KBM-7 (cell line): Measurements from ENCODE around the gene CD93.
A peak's percentile ranks its signal among the peaks of the same experiment; 100 is the strongest.

Experiments
- DNase-seq: peaks from one replicate; pipeline ENCODE4 v3.0.0-alpha.2; 2015
- in situ Hi-C: fragments of 300-500 bp; cut with MboI; formaldehyde crosslinking; loops from 2 replicates; pipeline ENCODE4 v1.14.3; 2020; ENCODE audit warnings: low sequenced_read_pairs, low pct_unique_long_range_greater_than_20kb, mixed read lengths

Gene CD93, protein sequence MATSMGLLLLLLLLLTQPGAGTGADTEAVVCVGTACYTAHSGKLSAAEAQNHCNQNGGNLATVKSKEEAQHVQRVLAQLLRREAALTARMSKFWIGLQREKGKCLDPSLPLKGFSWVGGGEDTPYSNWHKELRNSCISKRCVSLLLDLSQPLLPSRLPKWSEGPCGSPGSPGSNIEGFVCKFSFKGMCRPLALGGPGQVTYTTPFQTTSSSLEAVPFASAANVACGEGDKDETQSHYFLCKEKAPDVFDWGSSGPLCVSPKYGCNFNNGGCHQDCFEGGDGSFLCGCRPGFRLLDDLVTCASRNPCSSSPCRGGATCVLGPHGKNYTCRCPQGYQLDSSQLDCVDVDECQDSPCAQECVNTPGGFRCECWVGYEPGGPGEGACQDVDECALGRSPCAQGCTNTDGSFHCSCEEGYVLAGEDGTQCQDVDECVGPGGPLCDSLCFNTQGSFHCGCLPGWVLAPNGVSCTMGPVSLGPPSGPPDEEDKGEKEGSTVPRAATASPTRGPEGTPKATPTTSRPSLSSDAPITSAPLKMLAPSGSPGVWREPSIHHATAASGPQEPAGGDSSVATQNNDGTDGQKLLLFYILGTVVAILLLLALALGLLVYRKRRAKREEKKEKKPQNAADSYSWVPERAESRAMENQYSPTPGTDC

DNA sequence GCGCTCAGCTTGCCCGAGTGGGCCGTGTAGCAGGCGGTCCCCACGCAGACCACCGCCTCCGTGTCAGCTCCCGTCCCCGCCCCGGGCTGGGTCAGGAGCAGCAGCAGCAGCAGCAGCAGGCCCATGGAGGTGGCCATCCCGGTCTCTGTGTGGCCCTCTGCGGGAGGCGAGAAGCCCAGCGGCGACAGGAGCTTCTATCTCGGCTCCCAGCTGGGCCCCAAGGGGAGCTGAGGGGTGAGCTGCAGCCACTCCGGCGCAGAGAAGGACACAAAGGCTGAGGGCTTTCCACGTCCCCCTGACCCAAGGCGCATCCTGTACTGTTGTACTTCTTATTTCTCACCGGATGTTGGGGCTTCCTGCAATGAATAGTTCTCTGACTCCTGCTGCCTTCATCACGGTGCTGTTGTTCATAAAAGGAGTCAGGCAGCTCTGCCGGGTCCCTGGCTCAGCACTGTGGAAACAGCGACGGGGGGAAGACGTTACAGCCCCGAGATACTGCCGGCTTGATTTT lies at the start of gene CD93:
TSS of gene CD93 (minus strand) at position 269 of the 511 bp plus-strand sequence. CDS start at position 137, 132 bp downstream.
- peak; percentile 37 for DNase-seq
- in situ Hi-C loops: no loop called here

DNA sequence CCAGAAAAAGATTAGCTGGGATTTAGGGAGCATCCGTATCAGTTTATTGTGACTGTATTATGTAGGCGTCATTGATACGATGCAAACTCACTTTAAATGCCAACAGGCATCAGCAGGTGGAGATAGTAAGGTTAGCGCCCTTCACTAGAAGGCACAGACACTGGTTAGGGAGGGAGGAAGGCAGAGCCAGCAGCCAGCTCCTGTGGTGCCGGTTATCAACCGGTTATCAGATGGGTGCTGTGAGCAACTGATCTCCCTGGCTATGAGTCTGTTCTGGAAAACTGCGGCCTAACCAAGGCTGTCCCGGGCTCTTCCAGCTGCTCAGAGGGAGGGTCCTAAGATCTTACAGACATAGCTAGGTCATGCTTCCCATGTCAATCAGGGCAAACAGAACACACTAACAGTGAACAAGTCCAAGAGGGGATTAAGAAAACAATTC lies 47.5 kb upstream of the CD93 start:
- in situ Hi-C loops: no loop called here
- no peak for DNase-seq

DNA sequence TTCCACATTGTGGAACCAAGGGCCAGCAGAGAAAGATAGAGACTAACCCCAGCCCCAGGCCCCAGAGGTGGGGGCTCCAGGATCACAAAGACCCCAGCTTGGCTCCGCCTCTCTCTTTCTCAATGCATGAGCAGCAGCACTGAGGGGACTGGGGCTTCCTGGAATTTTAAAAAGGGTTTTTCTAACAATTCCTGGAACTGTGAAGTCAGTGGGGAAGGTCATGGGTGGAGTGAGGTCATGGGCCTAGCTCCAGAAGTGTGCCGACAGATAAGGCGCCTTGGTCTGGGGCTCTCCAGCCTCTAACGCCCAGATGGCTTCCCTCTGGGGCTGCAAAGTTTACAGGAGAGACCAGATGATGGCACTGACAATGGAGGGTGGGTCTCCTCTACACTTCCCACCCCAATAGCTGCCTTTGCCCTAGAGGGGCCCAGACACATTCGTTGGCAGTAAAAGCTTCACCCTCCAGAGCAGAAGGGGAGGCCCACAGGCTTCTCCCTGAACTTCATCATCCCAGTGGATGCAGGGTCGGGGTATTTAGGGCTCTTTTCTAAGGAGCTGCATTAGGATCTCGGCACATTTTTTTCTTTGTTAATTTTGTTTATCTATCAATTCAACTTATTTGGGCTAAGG lies 46.9 kb upstream of the CD93 start:
- in situ Hi-C loops: no loop called here
- peak; percentile 65 for DNase-seq

DNA sequence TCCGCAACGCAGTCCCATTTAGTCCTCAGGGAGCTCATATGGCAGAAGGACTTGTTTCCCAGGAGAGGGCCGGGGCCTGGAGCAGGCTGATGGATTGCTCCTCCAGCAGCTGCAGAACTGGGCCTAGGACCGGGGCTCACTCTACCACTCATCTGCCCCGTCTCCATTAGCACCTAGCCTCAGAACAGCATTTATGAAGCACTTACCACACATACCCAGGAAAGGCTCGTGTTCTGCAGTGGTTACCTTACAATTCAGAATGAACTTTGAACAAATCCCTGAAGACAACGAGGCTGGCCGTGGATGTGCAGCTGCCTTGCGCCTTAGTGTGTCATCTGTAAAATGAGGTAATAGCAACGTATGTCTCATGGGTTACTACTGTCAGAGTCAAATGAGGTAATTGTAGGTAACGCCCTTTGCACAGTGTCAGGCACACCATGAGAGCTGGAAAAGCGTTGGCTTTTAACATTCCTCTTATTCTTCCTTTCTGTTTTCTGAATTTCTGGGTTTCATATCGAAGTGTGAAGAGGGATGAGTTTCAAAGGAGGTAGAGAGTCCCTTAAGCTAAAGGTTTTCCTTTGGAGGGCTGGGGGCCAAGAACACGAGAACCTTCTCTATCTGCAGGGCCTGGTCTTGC lies 46.3 kb upstream of the CD93 start:
- in situ Hi-C loops: no loop called here
- no peak for DNase-seq

DNA sequence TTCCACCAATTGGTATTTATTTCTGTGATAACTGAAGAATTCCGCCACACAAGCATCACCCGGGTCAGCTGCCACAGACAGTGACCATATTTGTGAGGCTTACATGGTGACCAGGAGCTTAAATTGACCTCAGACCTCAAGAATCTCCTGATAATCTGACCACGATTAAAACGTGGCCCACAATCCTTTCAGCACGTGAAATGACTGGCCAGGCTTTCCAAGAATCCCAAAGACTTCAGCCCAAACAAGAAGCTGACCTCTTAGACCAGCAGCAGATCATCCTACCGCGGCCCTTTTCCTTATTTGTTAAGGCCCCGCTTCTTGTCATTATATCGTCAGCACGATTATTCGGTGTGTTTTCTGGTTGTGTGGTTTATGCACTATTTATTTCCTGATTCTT lies 45.6 kb upstream of the CD93 start:
- no peak for DNase-seq
- in situ Hi-C loops: no loop called here

DNA sequence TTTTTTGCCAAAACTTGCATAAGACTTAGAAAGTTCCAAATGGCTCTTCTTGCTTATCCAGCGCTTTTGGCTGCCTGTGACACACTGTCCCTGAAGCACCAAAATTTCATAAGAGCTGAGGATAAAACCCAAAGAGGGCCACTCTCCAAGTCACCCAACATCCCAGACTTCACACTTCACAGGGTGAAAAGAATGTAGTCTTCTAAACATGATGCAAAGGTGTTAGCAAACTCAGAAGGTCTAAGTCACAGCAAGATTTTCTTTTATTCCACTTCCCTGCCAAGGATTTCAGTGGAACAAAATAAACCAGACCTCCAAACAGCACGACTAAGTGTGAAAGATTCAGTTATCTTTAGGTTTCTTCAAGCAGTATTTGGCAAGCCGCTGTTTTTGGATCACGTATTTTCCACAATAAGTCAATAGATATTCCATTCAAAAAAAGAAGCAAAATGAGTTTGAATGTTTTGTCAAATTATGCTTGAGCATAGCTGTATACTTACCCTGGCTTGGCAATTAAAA lies 44.6 kb upstream of the CD93 start:
- in situ Hi-C loops: no loop called here

DNA sequence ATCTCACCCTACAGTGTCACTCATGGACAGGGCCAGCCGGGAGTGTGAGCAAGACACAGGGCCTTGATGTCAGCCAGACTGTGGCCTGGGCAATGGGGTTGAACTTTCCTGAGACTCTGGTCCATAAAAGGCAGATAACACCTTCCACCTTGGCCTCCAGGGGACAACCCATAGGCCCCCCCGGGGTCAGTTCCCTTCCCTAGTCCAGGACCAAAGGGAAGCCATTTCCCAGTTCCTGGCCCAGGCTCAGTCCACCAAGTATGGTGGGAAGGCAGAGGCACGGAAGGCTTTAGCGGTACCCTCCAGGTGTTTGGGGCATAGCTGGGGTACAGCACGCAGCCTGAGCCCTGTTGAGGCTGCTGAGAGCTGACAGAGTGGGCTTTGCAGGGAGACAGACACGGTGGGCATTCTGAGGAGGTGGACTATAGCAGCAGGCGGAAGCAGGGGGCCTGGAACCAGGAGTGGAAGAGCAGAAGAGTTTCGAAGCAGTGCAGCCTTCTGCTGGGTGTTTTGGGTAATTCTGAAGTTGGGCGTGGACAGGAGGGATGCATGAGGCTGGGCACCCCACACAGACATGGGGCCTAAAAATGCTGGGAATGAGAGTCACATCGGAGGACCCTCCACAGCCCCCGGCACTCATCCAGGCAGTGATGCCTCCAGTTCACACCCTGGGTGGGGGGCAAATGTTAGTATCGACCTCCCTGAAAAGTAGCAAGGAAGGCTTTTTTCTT lies 43.9 kb upstream of the CD93 start:
- in situ Hi-C loops: no loop called here
- DNase-seq: no peak

More for the DNA sequence above, 44.6 kb upstream of the CD93 start:
- no peak for DNase-seq

DNA sequence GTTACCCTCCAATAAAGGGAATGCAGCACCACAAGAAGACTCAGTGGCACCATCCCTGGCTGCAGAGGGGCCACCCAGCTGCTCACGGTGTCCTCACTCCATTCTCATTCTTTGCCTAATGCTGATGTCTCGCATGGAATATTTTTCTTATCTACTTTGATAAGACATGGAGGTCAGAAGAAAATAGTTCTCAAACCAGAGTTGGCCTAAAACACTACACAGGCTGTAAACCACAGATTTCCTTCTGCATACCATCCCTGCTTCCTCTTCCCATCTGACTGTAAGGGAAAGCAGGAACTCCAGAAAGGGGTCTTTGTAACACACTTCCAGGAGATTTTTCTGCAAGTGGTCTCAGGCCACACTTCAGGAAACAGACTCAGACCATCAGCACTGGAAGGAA lies 43.1 kb upstream of the CD93 start:
- no peak for DNase-seq
- in situ Hi-C loops: no loop called here

DNA sequence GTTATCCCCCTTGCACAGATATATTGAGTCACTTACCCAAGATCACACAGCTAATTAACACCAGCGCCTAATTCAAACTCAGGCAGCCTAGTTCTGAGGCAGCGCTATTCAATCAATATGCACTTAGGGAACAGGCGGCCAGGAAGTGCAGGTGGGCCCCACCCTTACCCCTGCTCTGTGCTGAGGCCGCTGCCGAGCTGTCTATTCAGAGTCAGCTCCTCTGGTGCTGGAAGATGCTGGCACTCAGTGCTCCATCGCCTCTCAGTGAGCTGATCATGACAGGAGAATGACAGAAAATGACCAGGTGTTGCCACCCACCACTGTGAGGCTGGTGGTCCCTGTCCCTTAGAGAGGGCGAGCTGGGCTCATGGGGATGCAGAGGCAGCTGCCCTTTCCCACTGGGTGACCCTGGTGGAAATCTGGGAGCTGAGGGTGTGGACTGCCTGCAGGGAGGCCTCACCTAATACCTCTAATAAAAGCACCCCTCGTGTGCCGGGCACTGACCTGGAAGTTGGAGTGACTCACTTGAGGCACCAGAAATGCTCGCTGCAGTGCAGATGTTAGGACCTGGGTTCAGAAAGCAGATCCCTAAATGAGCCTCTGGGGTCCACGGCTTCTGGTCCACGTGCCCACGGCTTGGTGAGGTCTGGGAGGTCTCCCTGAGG lies 42.5 kb upstream of the CD93 start:
- DNase-seq: no peak
- in situ Hi-C loops: no loop called here

DNA sequence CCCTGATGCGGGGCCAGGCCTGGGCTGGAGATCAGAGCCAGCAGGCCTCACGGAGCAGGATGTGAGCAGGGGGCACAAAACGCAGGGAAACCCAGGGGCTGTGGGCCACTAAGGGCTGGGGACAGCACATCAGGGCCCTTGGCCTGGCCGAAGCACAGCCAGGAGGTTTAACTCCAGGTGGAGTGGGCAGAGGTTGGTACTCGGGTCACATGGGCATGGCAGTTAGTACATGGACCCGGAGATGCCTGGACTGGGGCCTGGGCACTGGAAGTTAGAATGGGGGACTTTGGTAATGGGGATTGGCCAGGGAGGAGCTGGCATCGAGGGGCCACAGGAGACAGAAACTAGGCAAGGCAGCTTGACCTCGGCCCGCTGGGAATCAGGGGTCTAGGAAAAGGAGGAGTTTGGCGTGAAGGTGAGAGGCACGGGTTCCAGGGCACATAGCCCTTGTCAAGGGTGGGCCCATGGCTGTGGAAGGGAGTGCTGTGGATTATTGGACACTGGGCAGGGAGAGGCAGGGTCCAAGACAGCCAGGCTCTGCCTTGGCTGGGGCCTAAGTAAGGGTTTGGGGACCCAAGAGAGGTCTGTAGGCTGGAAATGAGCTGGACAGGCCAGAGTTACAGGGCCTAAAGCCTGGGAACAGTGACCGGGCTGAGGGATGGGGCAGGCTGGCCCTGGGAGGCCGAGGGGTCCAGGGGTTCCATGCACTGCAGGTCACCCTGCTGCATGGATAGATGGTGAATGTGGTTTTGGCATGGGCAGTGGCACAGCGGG lies 41.6 kb upstream of the CD93 start:
- no peak for DNase-seq
- in situ Hi-C loops: no loop called here

DNA sequence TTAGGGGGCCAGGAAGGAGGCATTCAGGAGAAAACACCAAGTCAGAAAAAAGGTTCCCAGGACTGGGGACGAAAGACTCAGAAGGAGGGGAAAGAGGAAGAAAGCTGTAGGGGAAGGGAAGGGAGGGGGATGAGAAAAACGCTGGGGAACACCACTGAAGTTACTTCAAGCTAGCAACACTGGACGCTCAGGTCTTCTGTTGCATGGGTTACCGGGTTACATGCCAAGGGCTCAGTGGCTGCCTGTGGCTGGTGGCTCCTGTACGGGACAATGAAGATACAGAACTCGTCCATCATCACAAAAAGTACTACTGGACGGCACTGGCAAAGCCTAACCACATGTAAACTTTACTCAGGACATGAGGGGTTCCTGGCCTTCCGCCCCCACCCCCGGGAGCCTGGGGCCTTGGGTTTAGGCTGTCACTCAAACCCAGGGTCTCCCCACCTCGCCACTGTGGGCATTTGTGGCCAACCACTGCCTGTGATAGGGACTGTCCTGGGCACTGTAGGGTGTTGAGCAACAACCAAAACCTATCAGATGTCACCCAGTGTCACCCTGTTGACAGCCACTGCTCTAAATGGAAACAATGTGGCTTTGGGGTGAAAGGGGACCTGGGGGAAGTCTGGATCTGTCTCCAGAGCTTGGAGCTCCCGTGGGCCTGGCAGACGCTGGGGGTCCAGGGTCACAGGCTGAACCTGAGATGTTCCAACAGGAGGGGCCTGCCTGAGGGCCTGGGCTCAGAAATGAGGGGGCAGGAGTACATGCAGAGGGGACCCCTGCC lies 40.3 kb upstream of the CD93 start:
- in situ Hi-C loops: no loop called here
- DNase-seq: peak; percentile 70

DNA sequence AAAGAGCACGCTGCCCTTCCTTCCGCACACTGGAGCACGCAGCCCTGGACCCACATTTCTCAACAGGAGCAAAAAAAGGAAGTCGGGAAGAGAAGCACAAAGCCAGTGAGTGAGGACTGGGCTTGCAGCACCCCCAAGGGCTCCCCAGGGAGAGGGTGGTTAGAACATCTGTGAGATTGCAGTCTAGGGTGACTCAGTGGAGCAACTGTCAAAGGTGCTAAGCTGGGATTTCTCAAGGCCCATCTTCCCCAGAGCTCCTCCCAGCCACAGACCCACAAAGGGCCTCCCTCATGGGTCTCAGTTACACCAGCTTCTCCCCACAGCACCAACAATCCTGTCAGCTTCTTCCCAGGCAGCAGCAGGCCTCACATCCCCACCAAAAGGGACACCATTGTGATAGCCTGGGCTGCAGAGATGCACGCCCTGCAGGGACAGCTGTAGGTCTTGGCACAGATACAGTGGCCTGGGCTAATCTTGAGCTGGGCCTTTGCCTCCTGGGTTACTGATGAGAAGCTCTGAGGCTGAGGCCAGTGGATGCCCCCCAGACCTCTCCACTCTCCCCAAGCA lies 39.6 kb upstream of the CD93 start:
- peak; percentile 73 for DNase-seq
- in situ Hi-C loops: no loop called here

DNA sequence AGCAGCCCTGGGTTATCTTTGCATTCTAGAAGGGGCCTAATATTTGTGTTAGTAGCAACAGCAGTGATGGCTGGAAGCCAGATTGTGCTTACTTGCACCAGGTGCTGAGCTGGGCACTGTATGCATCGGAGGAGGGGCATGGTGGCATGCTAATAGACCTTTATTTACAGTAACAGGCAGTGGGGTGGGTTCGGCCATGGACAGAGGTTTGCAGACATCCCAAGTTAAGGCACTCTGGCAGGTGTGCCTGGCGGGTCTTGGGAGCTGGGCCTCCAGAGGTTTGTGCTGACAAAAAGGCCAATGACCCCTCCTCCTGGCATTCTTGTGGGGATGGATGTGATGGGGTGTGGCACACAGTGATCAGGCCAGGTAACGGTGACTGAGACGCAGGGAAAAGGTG lies 39.0 kb upstream of the CD93 start:
- no peak for DNase-seq
- in situ Hi-C loops: no loop called here

DNA sequence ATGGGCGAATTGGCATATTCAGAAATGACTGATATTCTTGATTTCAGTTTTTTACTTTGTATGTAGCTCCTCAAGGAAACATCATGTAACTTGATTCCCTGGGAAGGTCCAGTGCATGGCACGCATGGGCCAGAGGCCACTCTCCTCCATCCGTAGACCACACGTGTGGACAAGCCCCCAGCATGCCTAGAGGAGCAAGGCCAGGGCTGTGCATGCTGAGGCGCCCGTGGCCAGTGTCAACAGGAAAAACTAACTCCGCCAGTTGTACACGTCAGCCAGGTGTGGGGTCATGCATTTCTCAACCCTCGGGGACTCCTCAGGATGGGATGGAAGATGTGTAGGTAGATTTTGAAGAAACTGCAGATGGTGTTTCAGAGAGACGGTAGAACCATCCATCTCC lies 37.8 kb upstream of the CD93 start:
- no peak for DNase-seq
- in situ Hi-C loops: no loop called here

DNA sequence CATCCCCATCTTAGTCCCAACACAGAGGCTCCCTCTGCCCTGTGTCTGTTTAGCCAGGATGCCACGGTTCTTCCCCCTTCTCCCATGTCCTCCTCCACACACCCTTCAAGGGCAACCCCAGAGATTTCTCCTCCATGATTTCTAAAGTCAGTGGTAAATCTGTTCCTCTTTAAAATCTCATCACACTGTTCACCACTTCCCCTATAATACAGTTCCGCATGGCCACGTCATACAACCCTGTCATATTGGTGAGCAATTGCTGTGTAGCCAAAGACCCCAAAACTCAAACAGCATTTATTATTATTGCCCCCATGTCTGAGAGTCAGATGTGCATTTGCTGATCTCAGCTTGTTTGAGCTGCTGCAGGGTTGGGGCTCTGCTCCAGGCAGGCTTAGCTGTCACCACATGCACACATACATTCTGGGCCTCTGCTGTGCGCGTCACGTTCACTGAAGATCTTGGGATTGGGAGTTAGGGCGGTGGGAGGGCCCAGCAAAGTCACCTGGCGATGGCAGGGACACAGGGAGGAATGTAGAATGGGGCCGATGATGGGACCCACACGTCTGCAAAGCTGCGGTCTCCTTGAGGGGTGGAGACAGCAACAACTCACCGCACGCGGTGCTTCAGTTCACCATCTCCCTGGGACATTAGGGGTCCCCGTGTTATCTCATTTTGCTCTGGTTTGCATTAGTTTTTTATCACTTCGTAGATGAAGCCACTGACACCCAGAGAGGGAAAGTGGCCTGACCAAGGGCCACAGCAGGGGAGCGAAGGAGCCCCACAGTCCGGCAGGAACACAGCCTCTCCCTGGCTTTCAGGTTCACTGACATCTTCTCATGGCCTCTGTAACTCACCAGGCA lies 36.9 kb upstream of the CD93 start:
- in situ Hi-C loops: no loop called here

DNA sequence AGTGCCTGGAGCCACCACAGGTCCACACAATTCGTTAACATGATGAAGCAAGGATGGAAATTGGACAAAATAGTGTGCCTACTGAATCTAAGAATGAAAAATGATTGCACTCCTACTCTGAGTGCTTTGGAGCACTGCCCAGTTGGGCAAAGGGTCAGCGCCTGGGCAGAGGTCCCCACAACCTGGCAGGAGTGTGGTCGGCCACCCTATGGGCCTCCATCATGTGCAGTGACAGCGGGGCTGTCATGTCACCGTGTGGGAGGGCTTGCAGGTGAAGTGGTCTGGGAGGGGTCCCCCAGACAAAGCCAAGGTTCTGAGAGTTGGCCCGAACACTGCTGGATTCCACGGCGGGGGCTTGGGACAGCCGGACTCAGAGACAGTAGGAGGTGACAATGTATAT lies 36.2 kb upstream of the CD93 start:
- DNase-seq: no peak
- in situ Hi-C loops: no loop called here

More for the DNA sequence above, 36.9 kb upstream of the CD93 start:
- no peak for DNase-seq
